ENCODE measurements around the gene TOMM20L. TPM values are rescaled to one million over a fixed set of nuclear protein-coding genes. Genes with fewer than 3 reads are reported as not detected.

TOMM20L gene
- total RNA-seq, 3 donors from 2014 or later: not detected

Other genes starting within 250 kb of the TOMM20L start
- gene ARMH4, start 243.7 kb upstream of the TOMM20L start, total RNA-seq: not detected
- gene ACTR10, start 195.8 kb upstream of the TOMM20L start, total RNA-seq: 10 to 100 TPM; 29.0 to 35.4 (median 34.4) TPM
- 100 to 1,000 TPM; 485 to 528 (median 512) TPM for gene PSMA3, start 151.1 kb upstream of the TOMM20L start, total RNA-seq
- 10 to 100 TPM; 12.2 to 17.4 (median 13.2) TPM for gene ARID4A, start 97.4 kb upstream of the TOMM20L start, total RNA-seq
- gene TIMM9, start 31.6 kb downstream of the TOMM20L start, total RNA-seq: 10 to 100 TPM; 80.4 to 82.7 (median 81.8) TPM
- 10 to 100 TPM in 1 of 3 donors, 1 to 10 TPM in 2; 8.4 to 10.1 (median 9.3) TPM for gene KIAA0586, start 31.8 kb downstream of the TOMM20L start, total RNA-seq
- 1 to 10 TPM in 1 of 3 donors, under 1 TPM in 2; 0.49 to 2.1 (median 0.76) TPM for gene DACT1, start 242.0 kb downstream of the TOMM20L start, total RNA-seq

Measured in activated T-cell treated with anti-CD3 and anti-CD28 coated beads, Interleukin-2, amount 50 U/mL, for 4 hours (primary cell).